Esophagus mucosa (tissue), 1 donor: ENCODE data around the gene OBSCN. TPM values are rescaled to one million over a fixed set of nuclear protein-coding genes. Genes with fewer than 3 reads are reported as not detected.

Experiments
- ATAC-seq: fragments of 200-7000 bp; cut with Tn5 transposase; one replicate; pipeline ENCODE4 v1.9.1; 2020
- total RNA-seq: library from RNA; stranded (reverse); gene quantifications from one replicate; pipeline ENCODE4 v1.2.4, GENCODE V29; 2023
- donor health status: DM: yes; HTN: yes; CAD: no.

OBSCN gene
- total RNA-seq, 1 donor from 2014 or later = 9.8 TPM

DNA sequence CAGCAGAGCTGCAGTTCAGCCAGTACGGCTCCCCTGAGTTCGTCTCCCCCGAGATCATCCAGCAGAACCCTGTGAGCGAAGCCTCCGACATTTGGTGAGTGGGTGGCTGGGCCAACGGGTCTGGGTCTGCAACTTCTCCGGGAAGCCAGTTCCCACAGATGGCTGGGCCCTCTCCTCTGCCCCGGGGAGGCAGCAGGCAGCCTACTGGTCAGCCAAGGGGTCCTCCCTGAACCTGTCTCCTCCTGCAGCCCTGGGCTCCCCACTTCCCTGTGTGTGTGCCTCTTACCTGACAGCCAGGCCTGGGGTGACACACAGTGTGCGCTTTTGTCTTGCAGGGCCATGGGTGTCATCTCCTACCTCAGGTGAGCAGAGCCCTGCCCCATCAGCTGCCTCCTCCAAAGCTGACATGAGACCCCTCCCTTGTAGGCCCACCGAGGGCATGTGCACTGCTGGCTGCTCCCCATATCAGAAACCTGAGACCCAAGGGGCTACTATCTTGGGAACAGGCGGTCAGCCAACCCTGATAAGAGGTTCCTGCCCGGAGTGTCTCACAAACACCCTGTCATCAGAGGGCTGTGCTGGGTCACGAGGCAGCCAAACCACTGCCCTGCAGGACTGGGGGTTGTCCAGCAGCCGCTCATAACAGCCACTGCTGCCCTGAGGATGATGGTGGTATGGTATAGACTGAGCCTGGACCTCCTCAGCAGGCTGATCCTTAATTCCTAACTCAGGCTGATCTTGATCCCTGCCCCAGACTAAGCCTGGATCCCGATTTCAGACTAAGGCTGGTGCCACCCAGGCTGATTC, 161.2 kb downstream of the OBSCN start:
- ATAC-seq = no peak

DNA sequence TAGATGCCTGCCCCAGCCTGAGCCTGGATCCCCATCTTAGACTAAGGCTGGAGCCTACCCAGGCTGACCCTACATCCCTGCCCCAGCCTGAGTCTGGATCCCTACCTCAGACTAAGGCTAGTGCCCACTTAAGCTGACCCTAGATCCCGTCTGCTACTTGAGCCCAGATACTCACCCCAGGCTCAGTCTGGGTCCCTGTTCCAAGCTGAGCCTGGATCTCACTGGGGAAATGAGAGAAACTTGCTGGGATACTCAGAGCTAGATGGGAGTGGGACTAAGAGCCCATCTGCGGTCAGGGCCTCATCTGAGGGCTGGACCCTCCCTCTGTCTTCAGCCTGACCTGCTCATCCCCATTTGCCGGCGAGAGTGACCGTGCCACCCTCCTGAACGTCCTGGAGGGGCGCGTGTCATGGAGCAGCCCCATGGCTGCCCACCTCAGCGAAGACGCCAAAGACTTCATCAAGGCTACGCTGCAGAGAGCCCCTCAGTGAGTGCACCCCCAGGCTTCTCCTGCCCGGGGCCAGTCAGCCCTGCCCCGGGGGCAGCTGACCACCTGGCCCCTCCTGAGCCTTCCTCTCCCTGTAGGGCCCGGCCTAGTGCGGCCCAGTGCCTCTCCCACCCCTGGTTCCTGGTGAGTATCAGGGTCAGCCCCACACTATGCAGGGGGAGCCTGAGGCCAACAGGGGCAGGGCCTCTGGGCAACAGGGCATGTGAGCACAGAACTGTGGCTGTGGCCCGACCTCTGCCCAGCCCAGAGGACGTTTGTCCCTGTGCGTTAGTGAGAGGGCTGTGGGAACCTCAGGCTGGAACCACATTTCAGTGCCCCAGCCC, 162.0 kb downstream of the OBSCN start:
- ATAC-seq = no peak

GRCh38 chr1:228370439-228370940, 162.6 kb downstream of the OBSCN start:
- no peak for ATAC-seq

DNA sequence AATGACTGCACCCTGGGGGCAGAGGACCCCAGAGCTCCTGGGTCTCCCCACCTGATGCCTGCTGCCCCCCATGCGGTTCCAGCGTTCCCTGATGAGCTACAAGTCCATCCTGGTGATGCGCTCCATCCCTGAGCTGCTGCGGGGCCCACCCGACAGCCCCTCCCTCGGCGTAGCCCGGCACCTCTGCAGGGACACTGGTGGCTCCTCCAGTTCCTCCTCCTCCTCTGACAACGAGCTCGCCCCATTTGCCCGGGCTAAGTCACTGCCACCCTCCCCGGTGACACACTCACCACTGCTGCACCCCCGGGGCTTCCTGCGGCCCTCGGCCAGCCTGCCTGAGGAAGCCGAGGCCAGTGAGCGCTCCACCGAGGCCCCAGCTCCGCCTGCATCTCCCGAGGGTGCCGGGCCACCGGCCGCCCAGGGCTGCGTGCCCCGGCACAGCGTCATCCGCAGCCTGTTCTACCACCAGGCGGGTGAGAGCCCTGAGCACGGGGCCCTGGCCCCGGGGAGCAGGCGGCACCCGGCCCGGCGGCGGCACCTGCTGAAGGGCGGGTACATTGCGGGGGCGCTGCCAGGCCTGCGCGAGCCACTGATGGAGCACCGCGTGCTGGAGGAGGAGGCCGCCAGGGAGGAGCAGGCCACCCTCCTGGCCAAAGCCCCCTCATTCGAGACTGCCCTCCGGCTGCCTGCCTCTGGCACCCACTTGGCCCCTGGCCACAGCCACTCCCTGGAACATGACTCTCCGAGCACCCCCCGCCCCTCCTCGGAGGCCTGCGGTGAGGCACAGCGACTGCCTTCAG, 163.3 kb downstream of the OBSCN start:
- ATAC-seq = peak; percentile 51

GRCh38 chr1:228371741-228372182, 163.9 kb downstream of the OBSCN start:
- no peak for ATAC-seq

GRCh38 chr1:228372183-228373003, 164.5 kb downstream of the OBSCN start:
- no peak for ATAC-seq

DNA sequence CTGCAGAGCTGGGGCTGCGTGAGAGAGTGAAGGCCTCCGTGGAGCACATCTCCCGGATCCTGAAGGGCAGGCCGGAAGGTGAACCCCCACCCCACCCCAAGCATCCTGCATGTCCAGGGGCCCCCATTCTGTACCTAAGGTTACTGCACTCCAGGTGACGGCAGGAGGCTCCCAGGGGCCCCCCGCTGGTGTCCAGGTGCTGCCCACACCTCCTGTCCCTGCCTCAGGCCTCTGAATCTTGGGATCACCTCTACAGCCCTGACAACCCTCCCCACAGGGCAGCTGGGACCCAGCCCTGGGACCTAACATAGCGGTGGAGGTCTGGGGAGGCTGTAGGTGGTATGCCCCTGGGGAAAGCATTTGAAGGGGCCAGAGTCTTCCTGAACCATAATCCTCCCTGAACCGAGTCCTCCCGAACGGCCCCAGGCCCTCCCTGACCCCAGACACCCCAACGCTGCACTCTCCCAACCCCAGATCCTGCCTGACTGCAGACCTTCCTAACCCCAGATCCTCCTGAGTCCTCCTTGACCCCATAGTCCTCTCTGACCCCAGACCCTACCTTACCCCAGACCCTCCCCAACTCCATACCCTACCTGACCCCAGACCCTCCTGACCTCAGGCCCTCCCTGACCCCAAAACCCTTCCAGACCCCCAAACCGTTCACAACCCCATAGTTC, 165.3 kb downstream of the OBSCN start:
- ATAC-seq = no peak

- no peak for ATAC-seq
Measured at GRCh38 chr1:228373681-228374571, 166.1 kb downstream of the OBSCN start.

DNA sequence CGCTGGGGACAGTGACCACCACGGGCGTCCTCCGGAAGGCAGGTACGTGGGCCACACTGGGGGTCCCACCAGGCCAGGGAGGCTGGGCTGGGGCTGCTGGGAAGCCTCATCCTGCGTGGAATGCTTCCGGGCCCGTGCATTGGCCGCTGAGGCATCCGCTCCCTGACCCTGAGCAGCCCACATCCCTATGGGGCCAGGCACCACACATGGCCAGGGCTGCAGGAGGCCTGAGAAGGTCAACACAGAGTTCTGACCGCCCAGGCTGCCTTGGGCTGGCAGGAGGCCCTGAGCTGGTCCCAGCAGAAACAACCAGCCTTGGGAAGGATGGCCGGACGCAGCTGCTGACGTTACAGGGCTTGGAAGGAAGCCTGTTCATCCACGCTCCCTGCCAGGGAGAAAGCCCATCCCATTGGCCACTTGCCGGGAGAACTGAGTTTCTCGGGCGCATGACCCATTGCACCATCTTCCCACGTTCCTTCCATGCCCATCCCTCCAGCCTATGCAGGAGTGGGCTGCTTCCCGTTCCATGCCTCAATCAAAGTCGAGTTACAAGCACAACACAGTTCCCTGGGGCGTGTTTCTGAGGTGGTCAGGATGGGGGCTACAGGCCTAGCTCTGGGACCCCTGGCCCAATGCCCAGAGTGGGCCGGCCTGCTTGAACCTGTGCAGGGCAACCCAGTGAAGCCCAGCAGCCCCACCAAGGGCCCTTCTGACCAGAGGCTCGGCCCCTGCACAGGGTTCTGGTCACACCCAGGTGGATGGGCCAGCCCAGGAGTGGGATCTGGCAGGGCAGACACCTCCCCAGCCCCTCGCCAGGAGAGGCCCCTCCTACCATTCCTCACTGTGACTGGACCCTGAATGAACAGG, 167.1 kb downstream of the OBSCN start:
- ATAC-seq = peak; percentile 24

DNA sequence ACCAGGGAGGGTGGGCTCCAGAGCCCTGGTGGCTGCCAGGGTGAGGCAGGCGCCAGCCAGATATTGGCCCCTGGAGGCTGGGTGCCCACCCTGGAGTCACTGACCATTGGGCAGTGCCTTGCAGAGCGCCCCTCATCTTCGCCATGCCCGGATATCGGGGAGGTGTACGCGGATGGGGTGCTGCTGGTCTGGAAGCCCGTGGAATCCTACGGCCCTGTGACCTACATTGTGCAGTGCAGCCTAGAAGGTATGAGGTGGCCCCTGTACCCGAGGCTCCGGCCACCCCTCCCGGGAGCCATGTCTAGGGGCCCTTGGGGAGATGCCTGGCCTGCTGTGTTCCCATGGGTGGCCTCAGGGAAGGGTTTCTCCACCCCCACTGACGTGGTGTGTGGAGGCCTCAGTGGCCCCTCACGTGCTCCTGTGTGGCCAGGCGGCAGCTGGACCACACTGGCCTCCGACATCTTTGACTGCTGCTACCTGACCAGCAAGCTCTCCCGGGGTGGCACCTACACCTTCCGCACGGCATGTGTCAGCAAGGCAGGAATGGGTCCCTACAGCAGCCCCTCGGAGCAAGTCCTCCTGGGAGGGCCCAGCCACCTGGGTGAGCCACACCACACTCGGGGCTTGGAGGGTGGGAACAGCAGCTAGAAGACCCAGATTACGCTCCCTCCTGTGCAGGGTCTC, 167.9 kb downstream of the OBSCN start:
- no peak for ATAC-seq

GRCh38 chr1:228376262-228376628, 168.4 kb downstream of the OBSCN start:
- no peak for ATAC-seq

DNA sequence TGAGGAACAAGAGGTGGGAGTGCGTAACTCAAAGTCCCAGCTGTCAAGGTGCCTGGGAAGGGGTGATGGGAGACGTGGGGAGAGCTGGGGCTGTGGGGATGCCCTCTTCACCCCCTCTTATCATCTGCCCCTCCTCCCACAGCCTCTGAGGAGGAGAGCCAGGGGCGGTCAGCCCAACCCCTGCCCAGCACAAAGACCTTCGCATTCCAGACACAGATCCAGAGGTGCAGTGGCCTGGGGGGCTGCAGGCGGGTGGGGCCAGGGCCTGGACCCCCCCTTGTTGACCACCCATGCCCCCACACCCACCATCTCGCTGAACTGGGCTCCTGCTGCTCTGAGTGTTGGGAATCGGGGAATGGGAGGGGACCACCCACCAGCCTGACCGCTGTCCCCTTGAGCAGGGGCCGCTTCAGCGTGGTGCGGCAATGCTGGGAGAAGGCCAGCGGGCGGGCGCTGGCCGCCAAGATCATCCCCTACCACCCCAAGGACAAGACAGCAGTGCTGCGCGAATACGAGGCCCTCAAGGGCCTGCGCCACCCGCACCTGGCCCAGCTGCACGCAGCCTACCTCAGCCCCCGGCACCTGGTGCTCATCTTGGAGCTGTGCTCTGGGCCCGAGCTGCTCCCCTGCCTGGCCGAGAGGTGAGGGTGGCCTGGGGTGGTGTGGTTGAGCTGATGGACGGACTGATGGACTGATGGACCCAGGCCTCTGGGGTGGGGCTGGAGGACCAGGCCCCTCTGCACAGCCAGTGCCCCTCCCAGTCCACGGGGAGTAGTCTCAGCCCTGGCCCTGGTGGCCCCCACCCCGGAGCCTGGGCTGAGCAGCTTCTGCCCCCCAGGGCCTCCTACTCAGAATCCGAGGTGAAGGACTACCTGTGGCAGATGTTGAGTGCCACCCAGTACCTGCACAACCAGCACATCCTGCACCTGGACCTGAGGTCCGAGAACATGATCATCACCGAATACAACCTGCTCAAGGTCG, 169.1 kb downstream of the OBSCN start:
- no peak for ATAC-seq

GRCh38 chr1:228377664-228378089, 169.8 kb downstream of the OBSCN start:
- peak; percentile 1 for ATAC-seq

- peak; percentile 58 for ATAC-seq
Measured at GRCh38 chr1:228378090-228378872, 170.4 kb downstream of the OBSCN start.

- peak; percentile 30 for ATAC-seq
Measured at GRCh38 chr1:228378873-228379460, 171.1 kb downstream of the OBSCN start.

DNA sequence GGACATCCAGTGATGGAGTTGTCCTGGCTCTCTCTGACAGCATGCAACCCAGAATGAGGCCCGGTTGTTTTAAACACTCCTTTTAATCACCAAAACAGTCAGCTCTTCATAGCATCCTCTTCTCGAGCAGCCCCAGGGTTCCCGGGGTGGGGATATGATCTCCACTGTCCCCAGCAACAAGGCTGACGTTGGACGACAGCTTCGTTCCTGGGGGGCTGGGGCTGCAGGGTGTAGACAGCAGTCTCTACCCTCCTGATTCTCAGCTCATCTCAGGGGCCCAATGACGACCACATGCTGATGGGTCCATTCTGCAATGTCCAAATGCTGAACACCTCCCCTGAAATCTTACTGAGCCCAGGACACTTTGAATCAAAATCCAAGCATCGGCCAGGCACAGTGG, 171.8 kb downstream of the OBSCN start:
- ATAC-seq = no peak
